A172 (cell line): ENCODE measurements around the gene GNG8. TPM values are rescaled to one million over a fixed set of nuclear protein-coding genes. Genes with fewer than 3 reads are reported as not detected.

Experiments
- DNase-seq: peaks from one replicate; pipeline ENCODE4 v3.0.0-alpha.2; 2015; ENCODE audit warnings: low spot score
- total RNA-seq: library from RNA; depleted of rRNA; stranded (reverse); fragments of >200 nt; shearing (Covaris generic); gene quantifications from 2 replicates; pipeline ENCODE4 v1.2.3, GENCODE V29; 2014; rRNA removed

GNG8 gene
- total RNA-seq, 1 experiment from 2014 or later, result not detected

GRCh38 chr19:46602392-46603194 lies 33.4 kb downstream of the GNG8 start:
- no peak for DNase-seq

DNA sequence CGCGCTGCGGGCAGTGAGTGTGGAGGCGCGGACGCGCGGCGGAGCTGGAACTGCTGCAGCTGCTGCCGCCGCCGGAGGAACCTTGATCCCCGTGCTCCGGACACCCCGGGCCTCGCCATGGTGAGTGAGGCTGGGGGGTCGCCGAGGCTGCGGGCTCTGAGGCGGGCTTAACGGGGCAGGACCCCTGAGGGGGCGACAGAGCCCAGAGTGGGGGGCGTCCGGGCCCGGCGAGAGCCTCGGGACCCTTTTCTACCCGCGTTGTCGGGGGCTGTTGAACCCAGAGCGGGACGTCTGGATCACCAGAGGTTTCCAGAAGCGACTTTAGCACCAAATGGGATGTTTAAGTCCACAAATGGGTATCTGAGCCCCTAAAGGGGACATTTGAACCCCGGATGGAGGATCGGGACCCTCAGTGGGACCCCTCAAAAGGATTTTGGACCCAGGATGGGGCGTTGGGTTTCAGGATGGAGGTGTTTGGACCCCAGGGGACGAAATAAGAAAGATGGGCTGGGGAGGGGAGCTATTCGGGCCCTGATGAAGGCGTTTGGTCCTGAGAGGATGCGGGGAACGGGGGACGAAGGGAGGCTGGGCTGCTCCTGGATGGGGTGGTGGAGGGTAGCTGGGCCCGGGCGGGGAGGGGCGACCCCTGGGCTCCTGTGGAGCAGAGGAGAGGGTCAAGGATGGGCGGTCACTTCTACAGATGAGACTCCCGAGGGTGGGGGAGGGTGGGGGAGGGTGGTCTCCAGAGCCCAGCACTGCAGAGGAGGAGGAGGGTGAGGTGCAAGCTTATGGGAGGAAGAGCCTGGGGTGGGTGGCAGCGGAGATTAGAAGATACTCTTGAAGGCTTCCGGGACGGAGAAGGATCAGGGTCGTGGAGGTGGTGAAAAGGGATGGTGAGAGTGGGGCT lies 34.4 kb downstream of the GNG8 start, which contains the start of gene CALM3:
CALM3 (plus strand) TSS at position 13 of the 907 bp plus-strand sequence; CDS start at position 118, 105 bp downstream.
- no peak for DNase-seq

GRCh38 chr19:46600384-46601317 lies 35.4 kb downstream of the GNG8 start:
- peak; percentile 78 for DNase-seq

DNA sequence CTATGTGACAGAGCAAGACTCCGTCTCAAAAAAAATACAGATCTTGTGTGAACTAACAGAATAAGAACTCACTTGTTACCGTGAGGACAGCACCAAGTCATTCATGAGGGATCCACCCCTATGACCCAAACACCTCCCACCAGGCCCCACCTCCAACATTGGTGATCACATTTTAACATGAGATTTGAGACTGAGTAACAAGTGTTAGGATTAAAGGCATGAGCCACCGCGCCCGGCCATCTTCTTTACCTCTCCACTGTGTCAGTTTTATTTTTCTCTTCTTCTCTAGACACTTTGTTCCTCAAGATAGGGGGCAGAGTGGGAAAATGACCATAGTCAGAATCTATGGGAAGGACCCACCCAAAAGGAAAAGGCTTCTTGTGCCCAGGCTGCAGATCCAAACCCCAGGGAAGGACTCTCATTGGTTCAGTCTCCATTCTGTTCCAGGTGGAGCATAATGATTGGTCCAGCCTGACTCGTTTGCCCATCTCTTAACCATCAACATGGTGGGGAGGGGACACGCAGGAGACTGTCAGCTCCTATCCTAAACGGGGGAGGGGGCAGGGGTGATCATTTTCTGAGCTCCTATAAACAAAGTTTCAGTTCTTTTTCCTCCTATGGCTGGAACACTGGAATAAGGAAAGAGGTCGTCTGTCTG lies 36.2 kb downstream of the GNG8 start:
- DNase-seq, result no peak

GRCh38 chr19:46598372-46598917 lies 37.6 kb downstream of the GNG8 start:
- DNase-seq, result no peak

- DNase-seq, result no peak
Observed at GRCh38 chr19:46596008-46596407, 40.0 kb downstream of the GNG8 start.

- DNase-seq, result no peak
Observed at GRCh38 chr19:46591870-46592269, 44.1 kb downstream of the GNG8 start.

DNA sequence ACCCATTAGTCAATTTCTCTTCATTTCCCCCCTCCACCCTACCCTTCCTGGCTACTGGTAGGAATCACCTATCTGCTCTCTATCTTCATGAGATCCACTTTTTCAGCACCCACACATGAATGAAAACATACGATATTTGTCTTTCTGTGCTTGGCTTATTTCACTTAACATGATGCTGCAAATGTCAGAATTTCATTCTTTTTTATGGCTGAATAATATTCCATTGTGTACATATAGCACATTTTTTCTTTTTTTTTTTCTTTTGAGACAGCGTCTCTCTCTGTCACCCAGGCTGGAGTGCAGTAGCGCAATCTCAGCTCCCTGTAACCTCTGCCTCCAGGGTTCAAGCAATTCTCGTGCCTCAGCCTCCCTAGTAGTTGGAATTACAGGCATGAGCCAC lies 44.7 kb downstream of the GNG8 start:
- DNase-seq, result no peak

- no peak for DNase-seq
Observed at GRCh38 chr19:46587861-46588260, 48.1 kb downstream of the GNG8 start.

GRCh38 chr19:46586294-46586693 lies 49.7 kb downstream of the GNG8 start:
- no peak for DNase-seq

- no peak for DNase-seq
Observed at GRCh38 chr19:46585539-46585938, 50.5 kb downstream of the GNG8 start.

Other genes starting within 250 kb of the GNG8 start
- not detected in 2 replicates for gene CCDC8, start 222.6 kb downstream of the GNG8 start, total RNA-seq
- gene PNMA8C, start 207.3 kb downstream of the GNG8 start, total RNA-seq, result not detected in 2 replicates
- gene PNMA8A, start 164.6 kb downstream of the GNG8 start, total RNA-seq, result not detected in 2 replicates
- not detected in 2 replicates for gene PNMA8B, start 140.3 kb downstream of the GNG8 start, total RNA-seq
- gene CALM3, start 34.9 kb downstream of the GNG8 start, total RNA-seq, result 103 and 145 TPM in 2 replicates
- gene PTGIR, start 11.1 kb downstream of the GNG8 start, total RNA-seq, result 1.1 and 1.6 TPM in 2 replicates
- 0.84 and 1.1 TPM in 2 replicates for gene DACT3, start 25.0 kb upstream of the GNG8 start, total RNA-seq
- 13.3 and 18.8 TPM in 2 replicates for gene PRKD2, start 80.9 kb upstream of the GNG8 start, total RNA-seq
- gene FKRP, start 109.9 kb upstream of the GNG8 start, total RNA-seq, result 6.4 and 14.2 TPM in 2 replicates
- 35.5 and 47.9 TPM in 2 replicates for gene STRN4, start 110.2 kb upstream of the GNG8 start, total RNA-seq
- 57.2 and 58.7 TPM in 2 replicates for gene SLC1A5, start 152.4 kb upstream of the GNG8 start, total RNA-seq
- 141 and 186 TPM in 2 replicates for gene AP2S1, start 214.6 kb upstream of the GNG8 start, total RNA-seq
- gene ARHGAP35, start 224.8 kb upstream of the GNG8 start, total RNA-seq, result 11.5 and 14.1 TPM in 2 replicates